PC-9 (cell line): ENCODE measurements around the gene CLCN5. TPM values are rescaled to one million over a fixed set of nuclear protein-coding genes. Genes with fewer than 3 reads are reported as not detected.

Experiments used
- Bru-seq: library from RNA; stranded (reverse); fragments of 400-500 nt; gene quantifications from one replicate; lab custom pipeline; 2021; lab: Mats Ljungman, UMichigan
- BruChase-seq, 2 experiments: library from RNA; stranded (reverse); fragments of 400-500 nt; gene quantifications; one replicate each; lab custom pipeline; 2021; lab: Mats Ljungman, UMichigan
- BruUV-seq: library from RNA; stranded (reverse); fragments of 400-500 nt; replicated peaks from 2 replicates; lab custom pipeline; 2021; lab: Mats Ljungman, UMichigan
- CTCF ChIA-PET: fragments of 300-600 bp; sonication (Branson Sonifier 250); formaldehyde crosslinking; loops from one replicate; lab custom pipeline; 2022; ENCODE audit warnings: antibody characterized with exemption; lab: Charles Lee
- POLR2A ChIA-PET: fragments of 300-600 bp; sonication (Branson Sonifier 250); formaldehyde crosslinking; loops from one replicate; lab custom pipeline; 2022; ENCODE audit warnings: antibody characterized with exemption; ENCODE audit not compliant: unreplicated experiment; lab: Charles Lee
- DNase-seq, 2 experiments: peaks; one replicate each; pipeline versions ENCODE4 v3.0.0 to v3.0.0-alpha.2; 2015 to 2022; ENCODE audit warnings: mixed read lengths in 1 of 2
- H2AFZ ChIP-seq: fragments of 200-600 bp; sonication (generic); 2 replicates; pipeline ENCODE4 v1.8.1; 2017; ENCODE audit warnings: antibody characterized with exemption
- H3F3A ChIP-seq: fragments of 200-600 bp; sonication (generic); 2 replicates; pipeline ENCODE4 v1.8.1; 2017; ENCODE audit warnings: antibody characterized with exemption, mild to moderate bottlenecking, low read depth; ENCODE audit not compliant: insufficient read depth
- H3K27ac ChIP-seq: fragments of 200-600 bp; sonication (generic); 2 replicates; pipeline ENCODE4 v1.6.1; 2016; ENCODE audit warnings: mixed run types
- H3K27me3 ChIP-seq: fragments of 200-600 bp; sonication (generic); 2 replicates; pipeline ENCODE4 v1.6.1; 2016; ENCODE audit warnings: low read depth, mixed run types; ENCODE audit not compliant: insufficient read depth
- H3K36me3 ChIP-seq: fragments of 200-600 bp; sonication (generic); 2 replicates; pipeline ENCODE4 v1.6.1; 2016; ENCODE audit warnings: low read depth, mixed run types
- H3K4me1 ChIP-seq: fragments of 200-600 bp; sonication (generic); replicated peaks from 2 replicates; pipeline ENCODE4 v1.6.1; 2016; ENCODE audit warnings: mixed run types; ENCODE audit not compliant: insufficient read depth
- H3K4me2 ChIP-seq: fragments of 200-600 bp; sonication (generic); 2 replicates; pipeline ENCODE4 v1.6.1; 2017; ENCODE audit warnings: mixed run types
- H3K4me3 ChIP-seq: fragments of 200-600 bp; sonication (generic); 2 replicates; pipeline ENCODE4 v1.6.1; 2016; ENCODE audit warnings: mixed run types
- H3K79me2 ChIP-seq: fragments of 200-600 bp; sonication (generic); 2 replicates; pipeline ENCODE4 v1.6.1; 2017; ENCODE audit warnings: low read depth, mixed run types
- H3K9me2 ChIP-seq: fragments of 200-600 bp; sonication (generic); 2 replicates; pipeline ENCODE4 v1.8.1; 2017; ENCODE audit warnings: mild to moderate bottlenecking; ENCODE audit not compliant: insufficient read depth
- H3K9me3 ChIP-seq: fragments of 200-600 bp; sonication (generic); 2 replicates; pipeline ENCODE4 v1.8.1; 2016; ENCODE audit warnings: low read depth; ENCODE audit not compliant: insufficient read depth
- H4K20me1 ChIP-seq: fragments of 200-600 bp; sonication (generic); 2 replicates; pipeline ENCODE4 v1.8.1; 2017; ENCODE audit not compliant: insufficient read depth
- CTCF ChIP-seq: fragments of 200-600 bp; sonication (generic); conservative IDR thresholded peaks from 2 replicates; pipeline ENCODE4 v1.6.1; 2017; ENCODE audit warnings: mixed run types, antibody characterized with exemption, mild to moderate bottlenecking, moderate library complexity
- EZH2 ChIP-seq: fragments of 200-600 bp; sonication (generic); IDR thresholded peaks from 2 replicates; pipeline ENCODE4 v1.8.0; 2017; ENCODE audit warnings: antibody characterized with exemption, low read depth
- intact Hi-C: fragments of 100-400 bp; cut with micrococcal nuclease; formaldehyde crosslinking; loops from one replicate; pipeline ENCODE4 v1.10.0; 2022; ENCODE audit not compliant: unreplicated experiment
- long read RNA-seq: library from polyadenylated mRNA; stranded (forward); transcript quantifications from one replicate; pipeline ENCODE4 v2.0.0, GENCODE V29; 2022
- total RNA-seq: library from RNA; stranded (reverse); gene quantifications from 2 replicates; pipeline ENCODE4 v1.2.3, GENCODE V29; 2021

CLCN5 gene
- total RNA-seq, result 0.94 and 1.4 TPM in 2 replicates
- Bru-seq, nascent RNA, result percentile 32 among the genes with signal in this experiment
- percentile 29 among the genes with signal in this experiment for BruChase-seq, experiment 1, labeled RNA remaining after a 2-hour chase
- BruChase-seq, experiment 2, labeled RNA remaining after a 6-hour chase, result percentile 30 among the genes with signal in this experiment
- long read RNA-seq, partial matches to known transcripts, result 0 of 4 reads
- long read RNA-seq, other reads (novel, unspliced or antisense), result 4 of 4 reads

- Histone ChIP-seq H3K79me2 (no peaks in the 10 kb centered on the region), H4K20me1 (no peaks in the 10 kb centered on the region), H3K4me2 (peak within 1 kb of the TSS; percentile 76), H3K27ac (peak within 1 kb of the TSS; percentile 49; the same call in 1 of the 2 replicates), H3K9me3 (no peaks in the 10 kb centered on the region), H3K4me1 (no peaks in the 10 kb centered on the region), H3K4me3 (peak within 1 kb of the TSS; percentile 59), H3K36me3 (no peaks in the 10 kb centered on the region), H3K9me2 (no peaks in the 10 kb centered on the region), H3F3A (no peaks in the 10 kb centered on the region), H3K27me3 (no peaks in the 10 kb centered on the region), H2AFZ (peak within 1 kb of the TSS; percentile 79)
- POLR2A ChIA-PET, result no interaction called here
- no TSS peak for BruUV-seq
- CTCF ChIA-PET, result no interaction called here
- intact Hi-C loops, result no loop called here
- DNase-seq, result peak; percentile 72 to 87
- no peak for TF ChIP-seq CTCF
- no peak for TF ChIP-seq EZH2
Measured at GRCh38 chrX:49922291-49923241, at the start of gene CLCN5. CLCN5 (plus strand) TSS chrX:49922596; CDS start chrX:49925299, 2,703 bp downstream.

DNA sequence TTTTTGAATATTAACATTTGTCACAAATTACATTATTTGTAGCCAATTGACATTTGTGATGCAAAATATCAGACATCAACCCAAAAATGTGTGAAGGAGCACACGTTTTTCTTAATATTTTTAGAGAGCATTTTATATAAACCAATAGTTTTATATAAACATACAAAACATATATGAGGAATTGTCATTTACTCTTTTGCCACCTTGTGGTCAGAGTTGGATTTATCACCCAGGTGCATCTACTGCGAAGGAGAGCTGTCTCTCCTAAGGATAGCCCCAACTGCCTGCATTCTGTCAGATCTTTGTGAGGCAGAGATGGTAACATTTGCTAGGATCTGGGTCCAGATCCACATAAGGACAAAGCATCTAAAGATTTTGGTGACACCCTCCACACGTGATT, 45.6 kb upstream of the CLCN5 start:
- no TSS peak for BruUV-seq
- no peak overlapping the region for H2AFZ ChIP-seq
- intact Hi-C loops, result loop anchor here (5.0 kb wide), 1 partner anchor 1114 kb away; the partner anchor contains the start of gene GLOD5
- H3K4me1 ChIP-seq, result no peaks in the 10 kb centered on the region
- peak; percentile 43; the same call in 1 of the 2 replicates for TF ChIP-seq CTCF
- no peak for TF ChIP-seq EZH2
- H3K79me2 ChIP-seq, result no peaks in the 10 kb centered on the region
- ChIA-PET POLR2A (no interaction called here), CTCF (no interaction called here)
- no peaks in the 10 kb centered on the region for H3K36me3 ChIP-seq
- no peak overlapping the region for H3K4me2 ChIP-seq
- no peaks in the 10 kb centered on the region for H3K9me3 ChIP-seq
- H3K27ac ChIP-seq, result no peak overlapping the region
- no peaks in the 10 kb centered on the region for H3K27me3 ChIP-seq
- H3F3A ChIP-seq, result no peaks in the 10 kb centered on the region
- no peaks in the 10 kb centered on the region for H4K20me1 ChIP-seq
- DNase-seq, result no peak
- no peak overlapping the region for H3K4me3 ChIP-seq
- H3K9me2 ChIP-seq, result no peaks in the 10 kb centered on the region

- intact Hi-C loops, result loop anchor here (5.0 kb wide), 1 partner anchor 1115 kb away; the partner anchor contains the start of gene GLOD5
- TF ChIP-seq EZH2 (no peak), CTCF (no peak)
- no peaks in the 10 kb centered on the region for H3K9me3 ChIP-seq
- no peaks in the 10 kb centered on the region for H3K9me2 ChIP-seq
- no peaks in the 10 kb centered on the region for H3K36me3 ChIP-seq
- no peak for DNase-seq
- CTCF ChIA-PET, result no interaction called here
- POLR2A ChIA-PET, result no interaction called here
- no peaks in the 10 kb centered on the region for H3K4me1 ChIP-seq
- no peaks in the 10 kb centered on the region for H3K79me2 ChIP-seq
- no peaks in the 10 kb centered on the region for H3K27me3 ChIP-seq
- H2AFZ ChIP-seq, result no peak overlapping the region
- no peaks in the 10 kb centered on the region for H4K20me1 ChIP-seq
- H3K4me3 ChIP-seq, result no peak overlapping the region
- no peak overlapping the region for H3K4me2 ChIP-seq
- no TSS peak for BruUV-seq
- no peak overlapping the region for H3K27ac ChIP-seq
- no peaks in the 10 kb centered on the region for H3F3A ChIP-seq
Measured at GRCh38 chrX:49877397-49878101, 44.8 kb upstream of the CLCN5 start.
